K562 (cell line): ENCODE results near the gene PNKD. TPM values are rescaled to one million over a fixed set of nuclear protein-coding genes. Genes with fewer than 3 reads are reported as not detected.

Experiments used
- ATAC-seq: fragments of 200-7000 bp; cut with Tn5 transposase; 3 replicates; pipeline ENCODE4 v1.9.1; 2020; ENCODE audit warnings: moderate library complexity
- BruUV-seq: library from RNA; stranded (reverse); fragments of 400-500 nt; replicated peaks from 2 replicates; lab custom pipeline; 2021; lab: Mats Ljungman, UMichigan
- CTCF ChIA-PET: fragments of 300-600 bp; formaldehyde crosslinking; extraction: SDS; loops from one replicate; lab custom pipeline; 2021; ENCODE audit warnings: low intra/inter-chr PET ratio; lab: Yijun Ruan, JAX
- POLR2A ChIA-PET: fragments of 300-600, 350-650 bp; sonication (Branson Sonifier 250); formaldehyde crosslinking; extraction: SDS; loops from one replicate; lab custom pipeline; 2021; ENCODE audit warnings: antibody characterized with exemption, inconsistent platforms; lab: Yijun Ruan, JAX
- DNase-seq, 4 experiments: peaks; one replicate each; pipeline versions ENCODE4 v3.0.0 to v3.0.0-alpha.2; 2011 to 2018; ENCODE audit warnings: low spot score in 3 of 4, mixed read lengths in 3 of 4; ENCODE audit errors: extremely low read depth in 1 of 4
- FAIRE-seq: peaks from 2 replicates; lab custom pipeline; 2011; peaks lifted over from hg19 to GRCh38; lab: Jason Lieb, UNC
- H2AFZ ChIP-seq: 2 replicates; pipeline ENCODE4 v1.6.0; 2011; ENCODE audit warnings: low read depth, low read length, control low read depth, inconsistent platforms
- H3K27ac ChIP-seq: fragments of 200-600 bp; 3 replicates; pipeline ENCODE4 v1.8.0; 2011; ENCODE audit warnings: low read depth, mild to moderate bottlenecking, control low read depth, inconsistent platforms, low read length, moderate library complexity, mixed read lengths; ENCODE audit errors: extremely low read depth
- H3K27me3 ChIP-seq, 2 experiments: fragments of 300-600 bp in 1 of 2; 2 replicates in 1 of 2; 3 replicates in 1 of 2; pipeline versions ENCODE4 v1.6.0 to v1.8.0; 2011; ENCODE audit warnings: inconsistent platforms in 2 of 2, low read length in 2 of 2, mild to moderate bottlenecking in 1 of 2, mixed read lengths in 1 of 2, moderate library complexity in 1 of 2; ENCODE audit not compliant: control insufficient read depth in 2 of 2, insufficient read depth in 2 of 2
- H3K36me3 ChIP-seq: fragments of 300-600 bp; 3 replicates; pipeline ENCODE4 v1.8.0; 2011; ENCODE audit warnings: mild to moderate bottlenecking, low read length, inconsistent platforms; ENCODE audit not compliant: control insufficient read depth, insufficient read depth
- H3K4me1 ChIP-seq, 2 experiments: fragments of 200-600 bp in 1 of 2; replicated peaks in 1 of 2; 2 replicates in 1 of 2; 3 replicates in 1 of 2; pipeline versions ENCODE4 v1.5.1 to v1.8.0; 2011; ENCODE audit warnings: inconsistent platforms in 2 of 2, low read length in 2 of 2, mild to moderate bottlenecking in 1 of 2, mixed read lengths in 1 of 2, moderate library complexity in 1 of 2; ENCODE audit not compliant: control insufficient read depth in 2 of 2, insufficient read depth in 2 of 2
- H3K4me2 ChIP-seq: 2 replicates; pipeline ENCODE4 v1.6.1; 2011; ENCODE audit warnings: low read length, control low read depth, inconsistent platforms, mixed read lengths; ENCODE audit not compliant: insufficient read depth
- H3K4me3 ChIP-seq: fragments of 200-600 bp; sonication (generic), shearing (Covaris generic); 2 replicates; pipeline ENCODE4 v1.5.1; 2016; ENCODE audit warnings: control low read depth, inconsistent platforms
- H3K79me2 ChIP-seq: fragments of 200-600 bp; 3 replicates; pipeline ENCODE4 v1.8.0; 2011; ENCODE audit warnings: low read length, inconsistent platforms; ENCODE audit not compliant: control insufficient read depth, insufficient read depth
- H3K9ac ChIP-seq, 2 experiments: 2 replicates each; pipeline versions ENCODE4 v1.6.0 to v1.6.1; 2011; ENCODE audit warnings: low read depth in 2 of 2, low read length in 2 of 2, control low read depth in 1 of 2, inconsistent platforms in 1 of 2, mild to moderate bottlenecking in 1 of 2, mixed read lengths in 1 of 2; ENCODE audit not compliant: insufficient read depth in 1 of 2
- H3K9me1 ChIP-seq: one replicate; pipeline ENCODE4 v1.6.0; 2011; ENCODE audit warnings: inconsistent platforms, mild to moderate bottlenecking, low read length, moderate library complexity; ENCODE audit not compliant: control insufficient read depth, insufficient read depth
- H3K9me3 ChIP-seq: replicated peaks from 2 replicates; pipeline ENCODE4 v1.5.1; 2011; ENCODE audit warnings: low read depth, low read length, inconsistent platforms; ENCODE audit not compliant: control insufficient read depth, insufficient read depth
- H4K20me1 ChIP-seq: replicated peaks from 2 replicates; pipeline ENCODE4 v1.6.1; 2011; ENCODE audit warnings: low read length, inconsistent platforms, mixed read lengths; ENCODE audit not compliant: control insufficient read depth, insufficient read depth
- ETS2 ChIP-seq: IDR thresholded peaks from 2 replicates; pipeline ENCODE4 v1.6.1; 2016; ENCODE audit warnings: borderline replicate concordance, missing genetic modification characterization, mild to moderate bottlenecking, moderate library complexity, missing compliant biosample characterization; ENCODE audit not compliant: poor library complexity, severe bottlenecking
- NCOA4 ChIP-seq: fragments of 450-650 bp; IDR thresholded peaks from 2 replicates; pipeline ENCODE4 v1.6.1; 2018; ENCODE audit warnings: mild to moderate bottlenecking; ENCODE audit not compliant: partially characterized antibody
- ZFPM2 ChIP-seq: fragments of 250-450 bp; sonication (Bioruptor Pico); IDR thresholded peaks from 2 replicates; pipeline ENCODE4 v1.5.1; 2022; ENCODE audit warnings: mild to moderate bottlenecking
- ZNF780A ChIP-seq: fragments of 250-450 bp; sonication (Bioruptor Pico); IDR thresholded peaks from 2 replicates; pipeline ENCODE4 v1.5.0; 2021; ENCODE audit warnings: mild to moderate bottlenecking
- WGBS: fragments of 100-300 bp; shearing (Covaris generic); methylation state at CpG from one replicate; pipeline ENCODE4 v1.1.6; 2016; ENCODE audit warnings: low coverage, mixed read lengths; ENCODE audit not compliant: insufficient coverage; ENCODE audit errors: missing lambda C conversion rate; 5-methylcytosine and 5-hydroxymethylcytosine counted together
- in situ Hi-C: fragments of 300-500 bp; cut with MboI; formaldehyde crosslinking; loops from 4 replicates; pipeline ENCODE4 v1.15.0; 2018; ENCODE audit warnings: inconsistent platforms, mixed read lengths
- intact Hi-C: fragments of 100-400 bp; cut with micrococcal nuclease; formaldehyde crosslinking; loops from 2 replicates; pipeline ENCODE4 v1.14.2; 2022
- polyA plus RNA-seq, 8 experiments: library from polyadenylated mRNA; depleted of rRNA in 4 of 8; stranded (reverse) in 5 of 8; unstranded in 3 of 8; fragments of >200 nt; fragmentation: Nextera tagmentation in 2 of 8; fragmentation: Illumina TruSeq in 1 of 8; extraction: Ambion mirVana in 2 of 8; extraction: Trizol in 1 of 8; gene quantifications; 2 replicates each; pipeline versions ENCODE4 v1.2.1 to v1.2.3, GENCODE V29; 2011 to 2014; ENCODE audit warnings: inconsistent platforms in 1 of 8, missing spikeins in 1 of 8
- total RNA-seq, 7 experiments: library from RNA; depleted of rRNA in 6 of 7; stranded (reverse); fragments of >200 nt in 6 of 7; fragmentation: Illumina TruSeq in 2 of 7; extraction: Trizol in 2 of 7; gene quantifications; 2 replicates each; pipeline versions ENCODE4 v1.2.1 to v1.2.3, GENCODE V29; 2011 to 2021; ENCODE audit warnings: low replicate concordance in 1 of 7
- TF ChIP-seq, protein P1 (sequence below): fragments of 450-650 bp; IDR thresholded peaks from 2 replicates; pipeline ENCODE4 v1.6.1; 2017; ENCODE audit warnings: antibody characterized with exemption, mild to moderate bottlenecking
- TF ChIP-seq, protein P2 (sequence below): sonication (generic); formaldehyde crosslinking; IDR thresholded peaks from 2 replicates; pipeline ENCODE4 v1.8.1; 2023; ENCODE audit warnings: missing genetic modification reagents, mild to moderate bottlenecking, borderline replicate concordance
- TF ChIP-seq, protein P3 (sequence below): fragments of 450-650 bp; formaldehyde crosslinking; conservative IDR thresholded peaks from 2 replicates; pipeline ENCODE4 v1.4.0; 2022; ENCODE audit warnings: mild to moderate bottlenecking, missing genetic modification characterization

PNKD gene
- total and polyA plus RNA-seq, 9 of the 15 experiments (the other 6 are each of a cell fraction or from before 2014, with no cell fraction given): 26.0 to 105 (median 60.1) TPM

DNA sequence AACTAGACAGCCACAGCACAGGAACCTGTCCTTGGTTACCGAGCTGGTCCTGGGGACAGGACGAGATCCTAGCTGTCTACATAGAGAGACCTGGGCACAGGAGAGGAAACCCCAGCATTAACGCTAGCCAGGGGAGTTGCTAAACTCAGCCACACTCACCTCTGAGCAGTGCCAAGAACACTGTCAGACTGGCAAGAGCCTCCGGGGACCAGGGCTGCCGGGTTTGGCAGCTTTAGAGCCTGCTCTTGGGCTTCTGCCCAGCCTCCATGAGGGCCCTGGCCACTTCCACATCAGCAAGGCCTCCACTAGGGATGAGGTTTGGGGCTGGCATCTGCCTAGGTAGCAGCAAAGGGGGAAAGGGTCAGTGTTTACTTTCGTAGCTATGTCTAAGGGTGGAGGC lies 15.3 kb downstream of the PNKD start (continued):
- TF ChIP-seq, protein P1, sequence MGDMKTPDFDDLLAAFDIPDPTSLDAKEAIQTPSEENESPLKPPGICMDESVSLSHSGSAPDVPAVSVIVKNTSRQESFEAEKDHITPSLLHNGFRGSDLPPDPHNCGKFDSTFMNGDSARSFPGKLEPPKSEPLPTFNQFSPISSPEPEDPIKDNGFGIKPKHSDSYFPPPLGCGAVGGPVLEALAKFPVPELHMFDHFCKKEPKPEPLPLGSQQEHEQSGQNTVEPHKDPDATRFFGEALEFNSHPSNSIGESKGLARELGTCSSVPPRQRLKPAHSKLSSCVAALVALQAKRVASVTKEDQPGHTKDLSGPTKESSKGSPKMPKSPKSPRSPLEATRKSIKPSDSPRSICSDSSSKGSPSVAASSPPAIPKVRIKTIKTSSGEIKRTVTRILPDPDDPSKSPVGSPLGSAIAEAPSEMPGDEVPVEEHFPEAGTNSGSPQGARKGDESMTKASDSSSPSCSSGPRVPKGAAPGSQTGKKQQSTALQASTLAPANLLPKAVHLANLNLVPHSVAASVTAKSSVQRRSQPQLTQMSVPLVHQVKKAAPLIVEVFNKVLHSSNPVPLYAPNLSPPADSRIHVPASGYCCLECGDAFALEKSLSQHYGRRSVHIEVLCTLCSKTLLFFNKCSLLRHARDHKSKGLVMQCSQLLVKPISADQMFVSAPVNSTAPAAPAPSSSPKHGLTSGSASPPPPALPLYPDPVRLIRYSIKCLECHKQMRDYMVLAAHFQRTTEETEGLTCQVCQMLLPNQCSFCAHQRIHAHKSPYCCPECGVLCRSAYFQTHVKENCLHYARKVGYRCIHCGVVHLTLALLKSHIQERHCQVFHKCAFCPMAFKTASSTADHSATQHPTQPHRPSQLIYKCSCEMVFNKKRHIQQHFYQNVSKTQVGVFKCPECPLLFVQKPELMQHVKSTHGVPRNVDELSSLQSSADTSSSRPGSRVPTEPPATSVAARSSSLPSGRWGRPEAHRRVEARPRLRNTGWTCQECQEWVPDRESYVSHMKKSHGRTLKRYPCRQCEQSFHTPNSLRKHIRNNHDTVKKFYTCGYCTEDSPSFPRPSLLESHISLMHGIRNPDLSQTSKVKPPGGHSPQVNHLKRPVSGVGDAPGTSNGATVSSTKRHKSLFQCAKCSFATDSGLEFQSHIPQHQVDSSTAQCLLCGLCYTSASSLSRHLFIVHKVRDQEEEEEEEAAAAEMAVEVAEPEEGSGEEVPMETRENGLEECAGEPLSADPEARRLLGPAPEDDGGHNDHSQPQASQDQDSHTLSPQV: no peak
- TF ChIP-seq ZNF780A (CRISPR knock-in tag) (no peak), ETS2 (tag) (no peak)

DNA sequence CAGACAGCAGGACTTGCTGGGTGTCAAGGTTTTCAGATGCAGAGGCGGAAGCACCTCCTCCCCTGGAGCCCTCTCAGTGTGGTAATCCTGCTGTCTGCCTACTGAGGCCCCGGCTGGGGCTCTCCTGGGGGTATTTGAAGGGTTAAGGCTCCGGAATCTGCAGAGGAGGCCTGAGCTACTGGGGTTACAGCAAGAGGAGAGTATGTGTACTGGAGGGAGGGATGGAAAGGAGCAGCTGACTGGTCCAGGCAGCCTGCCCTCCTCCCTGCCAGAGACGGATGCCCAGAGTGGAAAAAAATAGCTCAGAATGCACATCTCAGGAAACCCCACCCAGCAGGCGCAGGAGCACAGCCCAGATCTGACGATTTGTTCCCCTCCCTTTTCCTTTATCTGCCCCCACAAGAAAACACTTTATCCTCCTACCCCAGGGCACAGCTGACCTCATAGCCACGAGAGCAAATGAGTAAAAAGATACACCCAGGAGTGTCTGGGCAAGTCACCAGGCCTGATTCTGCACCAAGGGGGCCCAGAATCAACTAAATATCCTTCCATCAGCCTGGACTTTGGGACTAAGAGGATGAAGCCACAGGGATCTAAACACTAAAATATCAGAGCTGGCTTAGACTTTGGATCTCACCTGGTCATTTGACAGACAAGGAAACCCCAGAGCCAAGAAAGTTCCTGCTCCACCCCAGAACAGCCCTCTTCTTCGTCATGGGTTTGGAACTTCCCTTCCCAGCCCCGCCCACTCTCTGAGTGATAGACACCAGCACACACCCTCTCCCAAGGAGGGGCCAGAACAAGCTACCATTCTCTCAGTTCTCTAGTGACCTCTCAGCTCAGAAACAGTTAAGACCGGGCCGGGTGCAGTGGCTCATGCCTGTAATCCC lies 16.5 kb downstream of the PNKD start:
- in situ Hi-C loops (loop anchor here (5.0 kb wide), 1 partner anchor 110 kb away; the partner anchor contains the start of gene CTDSP1), intact Hi-C loops (loop anchor here (2.0 kb wide), 1 partner anchor 14 kb away; no protein-coding TSS in a partner anchor)
- H3K9me1 ChIP-seq: no peaks in the 10 kb centered on the region
- peaks cover 35 to 50% of the 10 kb centered on the region in 2 experiments for H3K4me1 ChIP-seq
- POLR2A ChIA-PET: interaction anchor here (0.6 to 3.4 kb wide), 14 partner anchors 8 to 937 kb away, joined by 3 to 19 read pairs (median 4); partner anchors contain the start of genes AAMP and PNKD
- no peaks in the 10 kb centered on the region for H3K9me3 ChIP-seq
- peaks cover 57% of the 10 kb centered on the region for H3K36me3 ChIP-seq
- peaks cover 11% of the 10 kb centered on the region for H4K20me1 ChIP-seq
- no peaks in the 10 kb centered on the region for H3K27me3 ChIP-seq
- peaks cover 96% of the 10 kb centered on the region for H3K79me2 ChIP-seq
- peak overlapping the region; percentile 77 for H3K4me2 ChIP-seq
- WGBS: 5% methylated on average over 10 of the region's 11 CpGs
- CTCF ChIA-PET: interaction anchor here (0.7 kb wide), 1 partner anchor 36 kb away, joined by 3 read pairs; no protein-coding TSS in a partner anchor
- H3K9ac ChIP-seq: peak overlapping the region; percentile 72 to 90
- peak; percentile 84 for ATAC-seq
- H2AFZ ChIP-seq: no peak overlapping the region
- H3K4me3 ChIP-seq: peak overlapping the region; percentile 14
- peak; percentile 71 to 93 (median 77) for DNase-seq
- FAIRE-seq: peak; percentile 93
- BruUV-seq: no TSS peak
- peak overlapping the region; percentile 88 for H3K27ac ChIP-seq
- TF ChIP-seq NCOA4 (no peak), ZFPM2 (CRISPR knock-in tag) (no peak)
- TF ChIP-seq, protein P2, sequence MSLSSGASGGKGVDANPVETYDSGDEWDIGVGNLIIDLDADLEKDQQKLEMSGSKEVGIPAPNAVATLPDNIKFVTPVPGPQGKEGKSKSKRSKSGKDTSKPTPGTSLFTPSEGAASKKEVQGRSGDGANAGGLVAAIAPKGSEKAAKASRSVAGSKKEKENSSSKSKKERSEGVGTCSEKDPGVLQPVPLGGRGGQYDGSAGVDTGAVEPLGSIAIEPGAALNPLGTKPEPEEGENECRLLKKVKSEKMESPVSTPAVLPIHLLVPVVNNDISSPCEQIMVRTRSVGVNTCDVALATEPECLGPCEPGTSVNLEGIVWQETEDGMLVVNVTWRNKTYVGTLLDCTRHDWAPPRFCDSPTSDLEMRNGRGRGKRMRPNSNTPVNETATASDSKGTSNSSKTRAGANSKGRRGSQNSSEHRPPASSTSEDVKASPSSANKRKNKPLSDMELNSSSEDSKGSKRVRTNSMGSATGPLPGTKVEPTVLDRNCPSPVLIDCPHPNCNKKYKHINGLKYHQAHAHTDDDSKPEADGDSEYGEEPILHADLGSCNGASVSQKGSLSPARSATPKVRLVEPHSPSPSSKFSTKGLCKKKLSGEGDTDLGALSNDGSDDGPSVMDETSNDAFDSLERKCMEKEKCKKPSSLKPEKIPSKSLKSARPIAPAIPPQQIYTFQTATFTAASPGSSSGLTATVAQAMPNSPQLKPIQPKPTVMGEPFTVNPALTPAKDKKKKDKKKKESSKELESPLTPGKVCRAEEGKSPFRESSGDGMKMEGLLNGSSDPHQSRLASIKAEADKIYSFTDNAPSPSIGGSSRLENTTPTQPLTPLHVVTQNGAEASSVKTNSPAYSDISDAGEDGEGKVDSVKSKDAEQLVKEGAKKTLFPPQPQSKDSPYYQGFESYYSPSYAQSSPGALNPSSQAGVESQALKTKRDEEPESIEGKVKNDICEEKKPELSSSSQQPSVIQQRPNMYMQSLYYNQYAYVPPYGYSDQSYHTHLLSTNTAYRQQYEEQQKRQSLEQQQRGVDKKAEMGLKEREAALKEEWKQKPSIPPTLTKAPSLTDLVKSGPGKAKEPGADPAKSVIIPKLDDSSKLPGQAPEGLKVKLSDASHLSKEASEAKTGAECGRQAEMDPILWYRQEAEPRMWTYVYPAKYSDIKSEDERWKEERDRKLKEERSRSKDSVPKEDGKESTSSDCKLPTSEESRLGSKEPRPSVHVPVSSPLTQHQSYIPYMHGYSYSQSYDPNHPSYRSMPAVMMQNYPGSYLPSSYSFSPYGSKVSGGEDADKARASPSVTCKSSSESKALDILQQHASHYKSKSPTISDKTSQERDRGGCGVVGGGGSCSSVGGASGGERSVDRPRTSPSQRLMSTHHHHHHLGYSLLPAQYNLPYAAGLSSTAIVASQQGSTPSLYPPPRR: no peak
- TF ChIP-seq, protein P3, sequence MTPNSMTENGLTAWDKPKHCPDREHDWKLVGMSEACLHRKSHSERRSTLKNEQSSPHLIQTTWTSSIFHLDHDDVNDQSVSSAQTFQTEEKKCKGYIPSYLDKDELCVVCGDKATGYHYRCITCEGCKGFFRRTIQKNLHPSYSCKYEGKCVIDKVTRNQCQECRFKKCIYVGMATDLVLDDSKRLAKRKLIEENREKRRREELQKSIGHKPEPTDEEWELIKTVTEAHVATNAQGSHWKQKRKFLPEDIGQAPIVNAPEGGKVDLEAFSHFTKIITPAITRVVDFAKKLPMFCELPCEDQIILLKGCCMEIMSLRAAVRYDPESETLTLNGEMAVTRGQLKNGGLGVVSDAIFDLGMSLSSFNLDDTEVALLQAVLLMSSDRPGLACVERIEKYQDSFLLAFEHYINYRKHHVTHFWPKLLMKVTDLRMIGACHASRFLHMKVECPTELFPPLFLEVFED (CRISPR knock-in tag): no peak
